HepG2 (cell line): ENCODE results near the gene KRTAP5-9. TPM values are rescaled to one million over a fixed set of nuclear protein-coding genes. Genes with fewer than 3 reads are reported as not detected.
A peak's percentile ranks its signal among the peaks of the same experiment; 100 is the strongest.

Source experiments
- ATAC-seq: fragments of 200-7000 bp; cut with Tn5 transposase; 3 replicates; pipeline ENCODE4 v1.9.1; 2020; ENCODE audit warnings: mild to moderate bottlenecking, moderate library complexity
- BruUV-seq: library from RNA; stranded (reverse); fragments of 400-500 nt; replicated peaks from 2 replicates; lab custom pipeline; 2021; lab: Mats Ljungman, UMichigan
- CTCF ChIA-PET: fragments of 300-600 bp; formaldehyde crosslinking; extraction: SDS; loops from one replicate; lab custom pipeline; 2021; ENCODE audit warnings: low total read pairs, inconsistent platforms, low intra/inter-chr PET ratio; lab: Yijun Ruan, JAX
- POLR2A ChIA-PET: fragments of 350-600 bp; sonication (Branson Sonifier 250); formaldehyde crosslinking; loops from one replicate; lab custom pipeline; 2020; ENCODE audit warnings: antibody characterized with exemption, inconsistent platforms; lab: Yijun Ruan, JAX
- DNase-seq: peaks from one replicate; pipeline ENCODE4 v3.0.0-alpha.2; 2015; ENCODE audit warnings: low spot score
- FAIRE-seq: peaks from 3 replicates; lab custom pipeline; 2011; peaks lifted over from hg19 to GRCh38; lab: Jason Lieb, UNC
- H2AFZ ChIP-seq: one replicate; pipeline ENCODE4 v1.6.1; 2011; ENCODE audit warnings: low read length, inconsistent platforms
- H3K27ac ChIP-seq: fragments of 300-600 bp; 3 replicates; pipeline ENCODE4 v1.8.0; 2011; ENCODE audit warnings: mixed run types, mild to moderate bottlenecking, mixed read lengths, low read length, inconsistent platforms; ENCODE audit not compliant: insufficient read depth; ENCODE audit errors: extremely low read length
- H3K27me3 ChIP-seq, 2 experiments: fragments of 200-600 bp in 1 of 2; 2 replicates in 1 of 2; 3 replicates in 1 of 2; pipeline versions ENCODE4 v1.6.0 to v1.8.0; 2011; ENCODE audit warnings: low read length in 2 of 2, mild to moderate bottlenecking in 2 of 2, moderate library complexity in 2 of 2, inconsistent platforms in 1 of 2; ENCODE audit not compliant: insufficient read depth in 2 of 2, control insufficient read depth in 1 of 2
- H3K36me3 ChIP-seq, 2 experiments: fragments of 200-600 bp in 1 of 2; replicated peaks in 1 of 2; 2 replicates in 1 of 2; 3 replicates in 1 of 2; pipeline versions ENCODE4 v1.5.1 to v1.8.0; 2011; ENCODE audit warnings: low read length in 2 of 2, inconsistent platforms in 1 of 2; ENCODE audit not compliant: insufficient read depth in 2 of 2, control insufficient read depth in 1 of 2
- H3K4me1 ChIP-seq: 2 replicates; pipeline ENCODE4 v1.5.1; 2012; ENCODE audit warnings: low read length, inconsistent platforms; ENCODE audit not compliant: insufficient read depth
- H3K4me2 ChIP-seq: 2 replicates; pipeline ENCODE4 v1.6.0; 2011; ENCODE audit warnings: low read depth, low read length, inconsistent platforms
- H3K4me3 ChIP-seq, 3 experiments: fragments of 200-600 bp in 1 of 3; sonication (generic), shearing (Covaris generic) in 1 of 3; replicated peaks in 1 of 3; 2 replicates each; pipeline ENCODE4 v1.5.1; 2011 to 2016; ENCODE audit warnings: low read length in 3 of 3, inconsistent platforms in 2 of 3, low read depth in 2 of 3, mild to moderate bottlenecking in 2 of 3, control low read depth in 1 of 3, mixed read lengths in 1 of 3; ENCODE audit not compliant: insufficient read depth in 1 of 3
- H3K79me2 ChIP-seq: one replicate; pipeline ENCODE4 v1.6.1; 2011; ENCODE audit warnings: low read length, inconsistent platforms; ENCODE audit not compliant: insufficient read depth
- H3K9ac ChIP-seq: 2 replicates; pipeline ENCODE4 v1.6.0; 2011; ENCODE audit warnings: mild to moderate bottlenecking, low read depth, low read length, inconsistent platforms; ENCODE audit not compliant: insufficient read depth
- H3K9me3 ChIP-seq: 2 replicates; pipeline ENCODE4 v1.5.1; 2012; ENCODE audit warnings: mild to moderate bottlenecking, low read length
- H4K20me1 ChIP-seq: 2 replicates; pipeline ENCODE4 v1.6.0; 2011; ENCODE audit warnings: inconsistent platforms, mild to moderate bottlenecking, low read length, moderate library complexity; ENCODE audit not compliant: insufficient read depth
- GMEB2 ChIP-seq: IDR thresholded peaks from 2 replicates; pipeline ENCODE4 v1.6.1; 2016; ENCODE audit warnings: missing biosample characterization, missing genetic modification reagents, low read depth
- HDAC2 ChIP-seq: sonication (generic); formaldehyde crosslinking; IDR thresholded peaks from 2 replicates; pipeline ENCODE4 v1.4.0; 2020; ENCODE audit warnings: missing genetic modification reagents
- NCOA1 ChIP-seq: sonication (generic); formaldehyde crosslinking; IDR thresholded peaks from 2 replicates; pipeline ENCODE4 v1.9.0; 2021; ENCODE audit warnings: missing genetic modification reagents
- POGZ ChIP-seq: sonication (generic); formaldehyde crosslinking; IDR thresholded peaks from 2 replicates; pipeline ENCODE4 v1.4.0; 2020; ENCODE audit warnings: mild to moderate bottlenecking, missing genetic modification reagents
- PRDM15 ChIP-seq: sonication (generic); formaldehyde crosslinking; IDR thresholded peaks from 2 replicates; pipeline ENCODE4 v1.4.0; 2020; ENCODE audit warnings: missing genetic modification reagents
- PREB ChIP-seq: sonication (generic); formaldehyde crosslinking; IDR thresholded peaks from 2 replicates; pipeline ENCODE4 v1.4.0; 2020; ENCODE audit warnings: missing genetic modification reagents
- TGIF2 ChIP-seq: IDR thresholded peaks from 2 replicates; pipeline ENCODE4 v1.6.1; 2016; ENCODE audit warnings: control low read depth, missing compliant biosample characterization
- YY1 ChIP-seq: IDR thresholded peaks from 2 replicates; pipeline ENCODE4 v1.6.1; 2011; ENCODE audit warnings: low read length, low read depth, moderate library complexity, mild to moderate bottlenecking; ENCODE audit not compliant: insufficient read depth, insufficient replicate concordance
- ZBTB38 ChIP-seq: sonication (generic); formaldehyde crosslinking; IDR thresholded peaks from 2 replicates; pipeline ENCODE4 v1.5.1; 2020; ENCODE audit warnings: mild to moderate bottlenecking, missing genetic modification reagents
- ZBTB4 ChIP-seq: sonication (generic); formaldehyde crosslinking; IDR thresholded peaks from 2 replicates; pipeline ENCODE4 v1.4.0; 2020; ENCODE audit warnings: missing genetic modification reagents, mild to moderate bottlenecking, borderline replicate concordance
- ZNF7 ChIP-seq: IDR thresholded peaks from 2 replicates; pipeline ENCODE4 v1.6.1; 2016; ENCODE audit warnings: missing biosample characterization, missing genetic modification reagents
- WGBS: methylation state at CpG from one replicate; pipeline ENCODE4 v1.1.6; 2017; ENCODE audit warnings: low lambda C conversion rate; 5-methylcytosine and 5-hydroxymethylcytosine counted together
- in situ Hi-C: cut with HindIII; loops from 2 replicates; pipeline ENCODE4 v1.10.0; 2017; ENCODE audit warnings: low pct_unique_long_range_greater_than_20kb; ENCODE audit not compliant: extremely low pct_ligation_motif_present
- intact Hi-C: fragments of 100-400 bp; cut with micrococcal nuclease; formaldehyde crosslinking; loops from one replicate; pipeline ENCODE4 v1.10.0; 2022; ENCODE audit not compliant: unreplicated experiment
- polyA plus RNA-seq, 8 experiments: library from polyadenylated mRNA; depleted of rRNA in 3 of 8; stranded (reverse) in 7 of 8; unstranded in 1 of 8; fragments of >200 nt; fragmentation: Illumina TruSeq in 4 of 8; extraction: Trizol in 4 of 8; gene quantifications; 2 replicates each; pipeline versions ENCODE4 v1.2.1 to v1.2.3, GENCODE V29; 2011 to 2016; ENCODE audit warnings: low read depth in 4 of 8, missing spikeins in 1 of 8, mixed read lengths in 1 of 8; ENCODE audit not compliant: insufficient read depth in 1 of 8
- total RNA-seq, 5 experiments: library from RNA; depleted of rRNA; stranded (reverse); fragments of >200 nt; fragmentation: Illumina TruSeq; extraction: Trizol; gene quantifications; 2 replicates each; pipeline ENCODE4 v1.2.3, GENCODE V29; 2016; ENCODE audit warnings: low read depth in 1 of 5

KRTAP5-9 gene
- total and polyA plus RNA-seq, 2 of the 13 experiments (the other 11 are each of a cell fraction or from before 2014, with no cell fraction given), result 0.09 TPM; not detected in 1

GRCh38 chr11:71545405-71545966 lies 2.7 kb upstream of the KRTAP5-9 start:
- POLR2A ChIA-PET, result interaction anchor here (0.6 kb wide), 1 partner anchor 19 kb away, joined by 3 read pairs; the partner anchor contains the start of gene KRTAP5-7
- peak overlapping the region; percentile 67 for H3K4me2 ChIP-seq
- intact Hi-C loops (no loop called here), in situ Hi-C loops (no loop called here)
- no peak overlapping the region for H3K9ac ChIP-seq
- H4K20me1 ChIP-seq, result no peaks in the 10 kb centered on the region
- ATAC-seq (no peak), DNase-seq (no peak), FAIRE-seq (no peak)
- peak overlapping the region; percentile 2 for H3K27ac ChIP-seq
- H3K4me3 ChIP-seq, result peak overlapping the region in 1 of 3 experiments; percentile 18; a peak in 2 of 6 replicates
- CTCF ChIA-PET, result no interaction called here
- BruUV-seq, result no TSS peak
- H2AFZ ChIP-seq, result no peak overlapping the region
- H3K4me1 ChIP-seq, result peaks cover 96% of the 10 kb centered on the region
- no peaks in the 10 kb centered on the region for H3K36me3 ChIP-seq
- no peaks in the 10 kb centered on the region for H3K79me2 ChIP-seq
- no peaks in the 10 kb centered on the region for H3K27me3 ChIP-seq
- WGBS, result 50% methylated on average over 8 of the region's 12 CpGs
- no peaks in the 10 kb centered on the region for H3K9me3 ChIP-seq
- TF ChIP-seq PREB (CRISPR knock-in tag) (no peak), NCOA1 (CRISPR knock-in tag) (no peak), ZNF7 (no peak), ZBTB38 (CRISPR knock-in tag) (peak; percentile 88), HDAC2 (CRISPR knock-in tag) (0 out of 2 replicates have a peak, but pooled peaks have one; percentile 45), ZBTB4 (CRISPR knock-in tag) (0 out of 2 replicates have a peak, but pooled peaks have one; percentile 43), POGZ (CRISPR knock-in tag) (0 out of 2 replicates have a peak, but pooled peaks have one; percentile 18), PRDM15 (CRISPR knock-in tag) (no peak), YY1 (no peak), GMEB2 (CRISPR knock-in tag) (no peak), TGIF2 (no peak)
